ENCODE data around the gene RABL6. TPM values are rescaled to one million over a fixed set of nuclear protein-coding genes. Genes with fewer than 3 reads are reported as not detected.
"Not testable (repeated sequence)": the region's sequence is repeated elsewhere in the genome, so short reads cannot be mapped to it uniquely, and the experiment has no call there.

The RABL6 gene
- total RNA-seq, 3 donors from 2014 or later (not counting 1 experiment from before 2014, with no cell fraction given): 72.7 to 82.5 (median 75.9) TPM

- no peak overlapping the region for H3K4me3 Mint-ChIP-seq
- DNase-seq (no peak), ATAC-seq (no peak)
- no peak overlapping the region for H3K4me3 ChIP-seq (ENCODE audit: low read length)
- no peak overlapping the region for H3K27ac ChIP-seq (ENCODE audit: low read length)
- TF ChIP-seq CTCF (IDR thresholded peaks at IDR 0.05): no peak
- no peak overlapping the region for H3K27ac Mint-ChIP-seq
- H3K36me3 Mint-ChIP-seq: no peaks in the 10 kb centered on the region
- H3K9me3 Mint-ChIP-seq: no peaks in the 10 kb centered on the region
- H3K9me3 ChIP-seq (ENCODE audit: control insufficient read depth, insufficient read depth, low read length): no peaks in the 10 kb centered on the region
- WGBS (ENCODE audit: insufficient coverage): 97% methylated on average over 14 of the region's 14 CpGs
- H3K36me3 ChIP-seq (ENCODE audit: control insufficient read depth, insufficient read depth, low read length): no peaks in the 10 kb centered on the region
- intact Hi-C loops (cut with micrococcal nuclease): no loop called here
- H3K4me1 Mint-ChIP-seq: peaks cover 0 to 5% of the 10 kb centered on the region in 2 donors
- H3K27me3 ChIP-seq (ENCODE audit: control insufficient read depth, insufficient read depth, low read length): no peaks in the 10 kb centered on the region
- H3K27me3 Mint-ChIP-seq (ENCODE audit: low read depth in 2 of 2): peaks cover 8% of the 10 kb centered on the region in 2 donors
- H3K4me1 ChIP-seq (ENCODE audit: control insufficient read depth, insufficient read depth, low read length): peaks cover 19% of the 10 kb centered on the region
Observed at GRCh38 chr9:136765041-136765440, 42.7 kb upstream of the RABL6 start.

GRCh38 chr9:136765745-136766409 lies 41.9 kb upstream of the RABL6 start:
- H3K36me3 ChIP-seq (ENCODE audit: control insufficient read depth, insufficient read depth, low read length); ATAC-seq; H3K27me3 Mint-ChIP-seq (ENCODE audit: low read depth in 2 of 2); DNase-seq; H3K36me3 Mint-ChIP-seq; H3K4me3 Mint-ChIP-seq; H3K27ac Mint-ChIP-seq; H3K4me3 ChIP-seq (ENCODE audit: low read length); H3K9me3 ChIP-seq (ENCODE audit: control insufficient read depth, insufficient read depth, low read length); H3K9me3 Mint-ChIP-seq; H3K4me1 Mint-ChIP-seq; H3K27me3 ChIP-seq (ENCODE audit: control insufficient read depth, insufficient read depth, low read length); intact Hi-C loops (cut with micrococcal nuclease): not testable (repeated sequence)
- H3K4me1 ChIP-seq (ENCODE audit: control insufficient read depth, insufficient read depth, low read length): peaks cover 19% of the 10 kb centered on the region
- H3K27ac ChIP-seq (ENCODE audit: low read length): peak overlapping the region; percentile 48
- WGBS (ENCODE audit: insufficient coverage): 64% methylated on average over 11 of the region's 14 CpGs

GRCh38 chr9:136766410-136767120 lies 41.2 kb upstream of the RABL6 start:
- WGBS (ENCODE audit: insufficient coverage): 34% methylated on average over 17 of the region's 18 CpGs
- DNase-seq: peak in 1 of 2 donors; percentile 72
- H3K36me3 ChIP-seq (ENCODE audit: control insufficient read depth, insufficient read depth, low read length); ATAC-seq; intact Hi-C loops (cut with micrococcal nuclease); H3K27me3 ChIP-seq (ENCODE audit: control insufficient read depth, insufficient read depth, low read length); H3K36me3 Mint-ChIP-seq; H3K9me3 Mint-ChIP-seq; H3K27ac Mint-ChIP-seq; H3K27me3 Mint-ChIP-seq (ENCODE audit: low read depth in 2 of 2); H3K4me1 Mint-ChIP-seq; H3K9me3 ChIP-seq (ENCODE audit: control insufficient read depth, insufficient read depth, low read length); H3K4me3 Mint-ChIP-seq; H3K4me3 ChIP-seq (ENCODE audit: low read length): not testable (repeated sequence)
- H3K4me1 ChIP-seq (ENCODE audit: control insufficient read depth, insufficient read depth, low read length): peaks cover 19% of the 10 kb centered on the region
- peak; percentile 8 for TF ChIP-seq CTCF (IDR thresholded peaks at IDR 0.05)
- H3K27ac ChIP-seq (ENCODE audit: low read length): peak overlapping the region; percentile 48

GRCh38 chr9:136769710-136770191 lies 38.0 kb upstream of the RABL6 start:
- no peak overlapping the region for H3K27ac ChIP-seq (ENCODE audit: low read length)
- ATAC-seq (peak; percentile 61 to 89 (median 83)), DNase-seq (peak in 1 of 2 donors; percentile 77)
- Mint-ChIP-seq H3K4me3 (no peak overlapping the region), H3K4me1 (peaks cover 0 to 10% of the 10 kb centered on the region in 2 donors), H3K36me3 (no peaks in the 10 kb centered on the region), H3K9me3 (no peaks in the 10 kb centered on the region), H3K27me3 (ENCODE audit: low read depth in 2 of 2) (peaks cover 8% of the 10 kb centered on the region in 2 donors), H3K27ac (peak overlapping the region in 1 of 2 donors; percentile 26)
- no peaks in the 10 kb centered on the region for H3K27me3 ChIP-seq (ENCODE audit: control insufficient read depth, insufficient read depth, low read length)
- H3K4me3 ChIP-seq (ENCODE audit: low read length): no peak overlapping the region
- H3K9me3 ChIP-seq (ENCODE audit: control insufficient read depth, insufficient read depth, low read length): peaks cover 9% of the 10 kb centered on the region
- TF ChIP-seq CTCF (IDR thresholded peaks at IDR 0.05): no peak
- intact Hi-C loops (cut with micrococcal nuclease): no loop called here
- 21% methylated on average over 14 of the region's 16 CpGs for WGBS (ENCODE audit: insufficient coverage)
- H3K4me1 ChIP-seq (ENCODE audit: control insufficient read depth, insufficient read depth, low read length): peaks cover 24% of the 10 kb centered on the region
- H3K36me3 ChIP-seq (ENCODE audit: control insufficient read depth, insufficient read depth, low read length): no peaks in the 10 kb centered on the region
